Retinal pigment epithelial cell (primary cell): ENCODE results near the gene AKR1C1.

Experiments
- DNase-seq: peaks from one replicate; pipeline ENCODE4 v3.0.0-alpha.2; 2010; ENCODE audit warnings: low read depth
- H3K4me3 ChIP-seq: 2 replicates; pipeline ENCODE4 v1.5.1; 2011; ENCODE audit warnings: mild to moderate bottlenecking, low read length, control low read depth, moderate library complexity
- TF ChIP-seq, protein P1 (sequence below): conservative IDR thresholded peaks from 2 replicates; pipeline ENCODE4 v1.5.1; 2011; ENCODE audit warnings: low read depth, low read length, control low read depth, inconsistent platforms

Gene AKR1C1

GRCh38 chr10:4978870-4979269 is 15.7 kb downstream of the AKR1C1 start:
- TF ChIP-seq, protein P1, sequence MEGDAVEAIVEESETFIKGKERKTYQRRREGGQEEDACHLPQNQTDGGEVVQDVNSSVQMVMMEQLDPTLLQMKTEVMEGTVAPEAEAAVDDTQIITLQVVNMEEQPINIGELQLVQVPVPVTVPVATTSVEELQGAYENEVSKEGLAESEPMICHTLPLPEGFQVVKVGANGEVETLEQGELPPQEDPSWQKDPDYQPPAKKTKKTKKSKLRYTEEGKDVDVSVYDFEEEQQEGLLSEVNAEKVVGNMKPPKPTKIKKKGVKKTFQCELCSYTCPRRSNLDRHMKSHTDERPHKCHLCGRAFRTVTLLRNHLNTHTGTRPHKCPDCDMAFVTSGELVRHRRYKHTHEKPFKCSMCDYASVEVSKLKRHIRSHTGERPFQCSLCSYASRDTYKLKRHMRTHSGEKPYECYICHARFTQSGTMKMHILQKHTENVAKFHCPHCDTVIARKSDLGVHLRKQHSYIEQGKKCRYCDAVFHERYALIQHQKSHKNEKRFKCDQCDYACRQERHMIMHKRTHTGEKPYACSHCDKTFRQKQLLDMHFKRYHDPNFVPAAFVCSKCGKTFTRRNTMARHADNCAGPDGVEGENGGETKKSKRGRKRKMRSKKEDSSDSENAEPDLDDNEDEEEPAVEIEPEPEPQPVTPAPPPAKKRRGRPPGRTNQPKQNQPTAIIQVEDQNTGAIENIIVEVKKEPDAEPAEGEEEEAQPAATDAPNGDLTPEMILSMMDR: no peak
- no peak for DNase-seq
- no peak overlapping the region for H3K4me3 ChIP-seq

- TF ChIP-seq, protein P1: no peak
- DNase-seq: no peak
- H3K4me3 ChIP-seq: no peak overlapping the region
Observed at GRCh38 chr10:4980793-4981192, 17.6 kb downstream of the AKR1C1 start.

DNA sequence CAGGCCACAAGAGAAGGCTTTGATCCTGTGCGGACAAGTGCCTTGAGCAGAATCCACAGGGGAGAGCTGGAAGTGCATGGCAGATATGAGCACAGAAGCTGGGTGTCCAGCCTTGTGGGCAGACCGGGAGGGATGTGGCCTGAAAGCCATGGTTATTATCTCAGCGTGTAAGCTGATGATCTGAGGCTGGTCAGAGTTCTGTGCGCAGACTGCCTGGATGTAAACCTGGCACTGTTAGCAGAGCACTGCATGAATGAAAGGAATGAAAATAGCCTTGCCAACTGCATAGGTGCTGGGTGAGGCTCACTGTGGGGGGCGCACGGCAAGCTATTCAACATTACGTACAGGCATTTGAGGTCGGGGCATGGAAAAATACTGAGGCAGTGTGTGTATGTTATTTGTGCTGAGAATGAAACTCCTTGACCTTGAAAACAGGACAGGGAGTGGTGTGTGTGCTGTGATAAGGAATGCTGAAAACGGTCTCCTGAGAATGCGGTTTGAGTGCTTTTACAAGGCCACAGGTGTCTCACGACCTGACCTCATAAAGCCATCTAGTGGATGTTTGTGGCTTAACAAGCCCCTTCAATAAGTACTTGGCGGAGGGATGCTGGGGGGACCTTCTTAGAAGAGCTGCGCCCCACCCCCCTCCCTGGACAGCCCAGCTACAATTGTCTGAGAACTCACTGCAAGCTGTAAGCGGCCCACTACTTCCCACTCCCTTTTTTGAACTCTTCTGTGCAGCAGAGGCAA is 18.7 kb downstream of the AKR1C1 start:
- H3K4me3 ChIP-seq: no peak overlapping the region
- TF ChIP-seq, protein P1: peak; percentile 49
- DNase-seq: no peak

DNA sequence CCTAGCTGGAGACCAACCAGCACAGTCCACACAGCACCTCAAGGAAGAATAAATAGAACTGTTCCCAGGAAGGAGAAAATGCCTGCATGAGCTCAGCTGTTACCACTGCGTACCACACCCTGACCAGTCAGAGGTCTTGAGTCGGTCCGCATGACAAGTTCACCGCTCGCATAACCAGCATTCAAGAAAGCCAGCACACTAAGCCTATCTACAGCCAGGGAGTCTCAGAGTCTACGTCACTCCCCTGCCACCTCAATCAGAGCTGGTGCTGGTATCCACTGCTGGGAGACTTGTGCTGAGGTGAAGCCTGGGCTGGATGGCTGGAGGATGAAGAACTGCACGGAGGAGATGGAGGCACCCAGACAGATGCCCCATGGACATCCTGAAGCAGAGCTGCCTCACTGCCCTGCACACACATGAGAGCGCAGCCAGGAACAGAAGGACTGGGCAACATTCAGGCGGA is 19.6 kb downstream of the AKR1C1 start:
- H3K4me3 ChIP-seq: no peak overlapping the region
- TF ChIP-seq, protein P1: no peak
- DNase-seq: no peak

- DNase-seq: no peak
- TF ChIP-seq, protein P1: no peak
- H3K4me3 ChIP-seq: no peak overlapping the region
Observed at GRCh38 chr10:4983615-4984216, 20.5 kb downstream of the AKR1C1 start.

GRCh38 chr10:4984223-4984622 is 21.0 kb downstream of the AKR1C1 start:
- H3K4me3 ChIP-seq: no peak overlapping the region
- TF ChIP-seq, protein P1: no peak
- DNase-seq: no peak
